ENCODE results near the gene ARRB1.

DNA sequence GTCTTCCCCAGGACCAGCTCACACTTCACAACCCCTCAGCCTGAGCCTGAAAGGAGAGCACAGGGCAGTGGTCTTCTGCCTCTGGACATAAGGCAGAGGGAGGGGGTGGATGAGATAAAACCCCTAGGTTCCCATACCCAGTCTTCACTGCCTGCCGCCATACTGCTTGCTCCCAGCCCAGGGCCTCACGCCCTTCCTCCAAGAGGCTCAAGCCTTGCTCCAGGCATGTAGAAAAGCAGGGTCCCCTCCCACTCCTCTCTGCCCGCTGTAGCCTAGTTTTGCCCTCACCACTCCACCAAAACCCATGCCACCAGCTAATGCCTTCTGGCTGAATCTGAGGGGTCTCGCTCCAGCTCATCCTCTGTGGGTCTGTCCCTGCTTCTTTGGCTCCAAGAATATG, 5.2 kb downstream of the ARRB1 start:
- TF ChIP-seq EZH2 (optimal IDR thresholded peaks at IDR 0.05; ENCODE audit: low read depth, low read length) (no peak), CTCF (IDR thresholded peaks at IDR 0.05; ENCODE audit: low read length) (no peak)
